GM12872 (cell line): Measurements from ENCODE around the gene FITM1.

ENCODE experiments used
- TF ChIP-seq, protein P1 (sequence below): IDR thresholded peaks from 3 replicates; pipeline ENCODE4 v1.5.1; 2011; ENCODE audit warnings: low read depth, mild to moderate bottlenecking, low read length, moderate library complexity; ENCODE audit not compliant: insufficient read depth

Gene FITM1

DNA sequence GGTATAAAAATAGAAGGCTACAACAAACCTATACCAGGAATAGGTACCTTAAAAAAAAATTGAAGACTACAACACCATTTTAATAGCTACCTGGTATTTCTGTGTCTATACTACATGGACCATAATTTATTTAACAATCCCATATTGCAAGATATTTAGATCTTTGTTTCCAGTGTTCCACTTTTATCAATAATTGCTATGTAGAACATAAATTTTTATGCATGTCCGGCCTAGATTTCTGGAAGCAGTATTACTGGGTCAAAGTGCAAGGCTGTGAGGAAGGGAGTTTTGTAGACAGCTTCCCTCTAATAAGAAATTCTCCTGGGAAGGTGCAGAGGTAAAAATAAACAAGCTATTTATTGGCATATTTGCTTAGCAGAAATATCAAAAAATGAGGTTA lies 19.9 kb upstream of the FITM1 start:
- TF ChIP-seq, protein P1, sequence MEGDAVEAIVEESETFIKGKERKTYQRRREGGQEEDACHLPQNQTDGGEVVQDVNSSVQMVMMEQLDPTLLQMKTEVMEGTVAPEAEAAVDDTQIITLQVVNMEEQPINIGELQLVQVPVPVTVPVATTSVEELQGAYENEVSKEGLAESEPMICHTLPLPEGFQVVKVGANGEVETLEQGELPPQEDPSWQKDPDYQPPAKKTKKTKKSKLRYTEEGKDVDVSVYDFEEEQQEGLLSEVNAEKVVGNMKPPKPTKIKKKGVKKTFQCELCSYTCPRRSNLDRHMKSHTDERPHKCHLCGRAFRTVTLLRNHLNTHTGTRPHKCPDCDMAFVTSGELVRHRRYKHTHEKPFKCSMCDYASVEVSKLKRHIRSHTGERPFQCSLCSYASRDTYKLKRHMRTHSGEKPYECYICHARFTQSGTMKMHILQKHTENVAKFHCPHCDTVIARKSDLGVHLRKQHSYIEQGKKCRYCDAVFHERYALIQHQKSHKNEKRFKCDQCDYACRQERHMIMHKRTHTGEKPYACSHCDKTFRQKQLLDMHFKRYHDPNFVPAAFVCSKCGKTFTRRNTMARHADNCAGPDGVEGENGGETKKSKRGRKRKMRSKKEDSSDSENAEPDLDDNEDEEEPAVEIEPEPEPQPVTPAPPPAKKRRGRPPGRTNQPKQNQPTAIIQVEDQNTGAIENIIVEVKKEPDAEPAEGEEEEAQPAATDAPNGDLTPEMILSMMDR, result no peak

DNA sequence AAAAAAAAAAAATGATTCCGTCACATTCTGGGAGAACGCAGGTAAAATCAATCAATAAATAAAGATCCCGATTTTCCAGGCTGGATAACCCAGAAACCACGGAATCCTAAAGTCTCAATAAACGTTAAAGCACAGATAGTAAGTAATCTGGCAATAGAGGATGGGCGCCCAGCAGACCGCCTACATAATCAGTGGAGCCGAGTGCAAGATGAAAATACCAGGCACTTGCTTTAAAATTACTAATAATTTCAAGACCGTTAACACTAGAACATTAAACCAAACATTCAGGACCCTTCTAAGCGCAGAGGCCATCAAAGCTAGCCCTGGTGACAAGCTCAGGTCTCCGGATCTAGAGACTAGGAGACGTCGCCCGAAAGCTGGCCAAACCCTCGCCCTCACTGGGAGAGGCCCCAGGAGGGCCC lies 17.1 kb upstream of the FITM1 start:
- TF ChIP-seq, protein P1, result no peak

DNA sequence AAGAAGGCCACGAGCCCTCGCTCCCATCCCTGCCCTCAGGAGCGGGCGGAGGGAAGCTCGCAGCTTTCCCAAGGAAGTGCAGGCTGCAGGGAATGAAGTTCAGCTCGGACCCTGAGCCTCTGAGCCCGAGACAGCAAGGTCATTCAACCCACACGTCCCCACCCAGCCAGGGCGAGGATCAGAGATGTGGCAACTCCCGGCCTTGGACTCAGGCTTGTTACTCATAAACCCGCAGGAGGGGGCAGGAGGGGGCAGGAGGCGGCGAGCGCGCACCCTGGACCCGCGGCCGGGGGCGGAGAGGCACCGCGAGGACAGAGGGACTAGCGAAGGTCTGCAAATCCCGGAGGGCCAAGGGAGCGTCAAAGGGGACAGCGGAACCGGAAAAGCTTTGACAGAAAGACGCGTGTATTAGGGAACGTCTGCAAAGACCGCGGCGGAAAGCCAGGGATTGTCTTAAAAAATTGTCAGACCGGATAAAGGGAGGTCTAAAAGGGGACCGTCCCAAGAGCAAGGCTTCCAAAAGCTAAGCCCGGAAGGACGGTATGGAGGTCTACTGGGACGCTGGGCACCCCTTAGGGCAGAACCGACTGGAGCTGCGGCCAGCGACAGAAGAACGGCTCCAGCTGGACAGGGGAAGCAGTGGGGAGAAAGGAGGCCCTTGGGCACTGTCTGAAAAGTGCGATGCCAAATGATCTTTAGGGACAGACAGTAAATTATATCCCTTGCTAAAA lies 16.5 kb upstream of the FITM1 start:
- TF ChIP-seq, protein P1, result no peak

DNA sequence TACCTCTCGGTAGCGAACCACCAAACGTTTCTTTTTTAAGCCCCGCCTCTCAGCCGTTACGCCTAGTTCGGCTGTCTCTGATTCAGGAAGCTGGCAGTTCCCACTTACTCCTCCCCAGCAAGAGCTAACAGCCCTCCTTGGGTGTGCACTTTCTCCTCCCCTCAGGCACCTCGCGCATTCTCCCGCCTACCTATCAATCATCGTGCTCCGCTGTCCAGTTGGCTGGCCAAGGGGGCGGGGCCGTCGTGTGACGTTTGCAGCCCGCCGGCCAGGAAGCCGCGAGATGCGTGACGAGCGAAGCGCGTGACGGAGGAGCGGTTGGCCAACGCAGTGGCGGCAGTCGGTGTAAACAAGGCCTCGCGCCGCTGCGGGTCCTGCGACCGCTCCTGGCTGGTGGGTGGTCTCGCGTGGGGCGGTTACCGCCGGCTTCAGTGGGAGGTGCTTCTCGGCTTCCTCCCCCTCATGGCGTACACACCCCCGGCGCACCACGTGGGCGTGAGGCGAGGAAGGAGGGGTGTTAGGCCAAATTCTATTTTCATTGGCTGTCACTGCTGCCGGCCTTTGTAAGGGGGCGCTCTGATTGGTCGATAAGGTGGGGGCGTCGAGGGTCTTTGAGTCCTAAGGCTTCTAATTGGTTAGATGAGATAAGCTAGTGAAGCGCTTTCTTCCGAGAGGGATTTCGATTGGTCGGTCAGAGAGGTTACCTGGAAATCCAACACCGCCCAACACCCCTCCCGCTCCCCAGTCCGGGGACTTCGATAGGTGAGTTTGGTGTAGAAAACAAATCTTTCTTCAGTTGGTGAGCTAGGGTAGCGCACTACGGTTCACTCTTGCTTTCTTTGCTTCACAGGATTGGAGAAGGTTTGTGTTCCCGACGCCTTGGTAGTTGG lies 15.7 kb upstream of the FITM1 start, which contains the start of the genes DCAF11 and NRL:
Gene DCAF11 (plus strand): TSS at position 246 of the 890 bp plus-strand sequence. CDS start 818 bp downstream, outside the sequence.
Gene NRL (minus strand): TSS at position 418 of the 890 bp plus-strand sequence. CDS start 32,101 bp downstream, outside the sequence.
- TF ChIP-seq, protein P1, result no peak

DNA sequence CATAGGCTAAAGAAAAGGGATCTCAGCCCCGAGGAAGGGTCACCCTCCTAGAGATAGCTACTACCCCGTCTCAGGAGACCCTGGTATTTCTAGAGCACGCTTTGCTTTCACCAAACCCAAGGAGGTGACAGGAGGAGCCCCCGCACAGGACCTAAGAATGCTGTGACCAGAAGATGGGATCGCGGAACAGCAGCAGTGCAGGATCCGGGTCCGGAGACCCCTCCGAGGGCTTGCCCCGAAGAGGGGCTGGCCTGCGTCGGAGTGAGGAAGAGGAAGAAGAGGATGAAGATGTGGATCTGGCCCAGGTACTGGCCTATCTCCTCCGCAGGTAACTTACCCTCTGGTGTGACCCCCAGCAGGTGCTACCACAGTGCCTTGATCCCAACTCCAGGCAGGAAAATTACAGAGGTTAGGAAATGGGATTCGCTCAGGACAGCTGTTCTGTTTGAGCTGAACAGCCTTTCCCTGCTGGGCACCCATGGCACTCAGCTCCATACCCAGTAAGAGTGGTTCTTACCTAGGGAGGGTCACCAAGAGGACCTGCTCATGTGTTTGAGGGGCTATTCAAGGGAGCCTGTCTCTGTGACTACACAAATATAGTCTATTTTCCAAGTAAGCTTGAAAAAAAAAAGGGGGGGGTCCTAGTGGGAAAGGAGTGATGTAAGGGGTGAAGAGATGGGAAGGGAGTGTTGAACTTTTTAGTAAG lies 14.9 kb upstream of the FITM1 start:
- TF ChIP-seq, protein P1, result no peak

DNA sequence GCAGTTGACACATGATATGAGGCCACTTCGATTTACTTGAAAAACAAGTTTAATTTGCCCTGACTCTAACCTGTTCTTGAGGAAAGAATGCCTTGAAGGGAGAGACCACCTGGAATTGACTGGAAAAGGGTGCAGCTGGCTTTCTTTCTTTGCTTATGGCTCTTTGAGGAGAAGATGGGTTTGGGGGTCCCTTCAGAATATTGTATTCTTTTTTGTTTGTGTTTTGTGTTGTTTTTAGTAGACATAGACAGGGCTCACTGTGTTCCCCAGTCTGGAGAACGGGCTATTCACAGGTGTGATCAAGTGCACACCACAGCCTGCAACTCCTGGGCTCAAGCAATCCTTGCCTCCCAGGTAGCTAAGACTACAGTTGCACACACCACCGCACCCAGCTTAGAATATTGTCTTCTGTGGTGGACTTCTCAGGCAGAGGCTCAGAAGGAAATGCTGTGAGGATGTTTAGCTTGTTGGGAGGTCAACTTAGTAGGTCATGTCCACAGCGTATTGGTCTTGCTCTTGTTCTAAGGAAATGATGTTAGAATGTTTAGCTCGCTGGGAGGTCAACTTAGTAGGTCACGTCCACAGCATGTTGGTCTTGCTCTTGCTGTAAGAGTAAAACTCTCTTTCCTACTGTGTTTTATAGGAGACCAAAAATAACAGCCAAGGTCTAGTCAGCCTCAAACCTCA lies 14.2 kb upstream of the FITM1 start:
- TF ChIP-seq, protein P1, result no peak
